Measurements from ENCODE around the gene RABGAP1. TPM values are rescaled to one million over a fixed set of nuclear protein-coding genes. Genes with fewer than 3 reads are reported as not detected.
A peak's percentile ranks its signal among the peaks of the same experiment; 100 is the strongest.

The RABGAP1 gene
- total and polyA plus RNA-seq, 4 donors: 30.8 to 100 (median 69.7) TPM

DNA sequence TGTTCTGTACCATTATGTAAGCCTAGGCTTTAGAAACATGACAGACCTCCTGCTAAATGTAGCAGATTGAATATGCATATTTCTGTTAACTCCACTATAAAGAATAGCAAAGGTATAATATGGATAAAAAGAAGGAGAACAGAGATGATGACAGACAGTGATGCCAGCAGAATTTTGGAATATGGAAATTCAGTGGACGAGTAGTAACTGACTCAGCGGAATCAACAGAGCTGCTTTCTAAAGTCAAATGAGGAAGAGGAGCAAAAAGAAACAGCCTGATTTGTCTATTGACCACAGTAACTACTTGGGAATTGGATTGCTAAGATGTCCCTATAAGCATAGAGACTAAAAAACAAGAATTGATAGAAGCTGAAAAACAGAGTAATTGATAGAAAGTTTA is 100.7 kb downstream of the RABGAP1 start:
- H3K36me3 ChIP-seq (ENCODE audit: control insufficient read depth in 1 of 2, insufficient read depth in 2 of 2, low read length in 1 of 2): no peaks in the 10 kb centered on the region
- peaks cover 5 to 27% of the 10 kb centered on the region in 2 donors for H3K4me1 ChIP-seq (ENCODE audit: control insufficient read depth in 1 of 2, insufficient read depth in 2 of 2, low read length in 2 of 2)
- WGBS, 2 donors: 47 to 51% methylated on average over 2 of the region's 2 CpGs
- no peaks in the 10 kb centered on the region for H3K27me3 ChIP-seq (ENCODE audit: control insufficient read depth in 1 of 2, insufficient read depth in 2 of 2, low read length in 1 of 2)
- H3K27ac ChIP-seq (ENCODE audit: low read depth in 1 of 2, low read length in 2 of 2): peak overlapping the region in 1 of 2 donors; percentile 28
- H3K9me3 ChIP-seq (ENCODE audit: control insufficient read depth, low read length): no peaks in the 10 kb centered on the region
- no peak for ATAC-seq (ENCODE audit: low FRiP score)
- no peak for DNase-seq
- H3K4me3 ChIP-seq (ENCODE audit: low read length in 2 of 2): no peak overlapping the region
- intact Hi-C loops (cut with DNase I): loop anchor here in 1 of 2 donors (10.0 kb wide), 1 partner anchor 957 kb away; no protein-coding TSS in a partner anchor

DNA sequence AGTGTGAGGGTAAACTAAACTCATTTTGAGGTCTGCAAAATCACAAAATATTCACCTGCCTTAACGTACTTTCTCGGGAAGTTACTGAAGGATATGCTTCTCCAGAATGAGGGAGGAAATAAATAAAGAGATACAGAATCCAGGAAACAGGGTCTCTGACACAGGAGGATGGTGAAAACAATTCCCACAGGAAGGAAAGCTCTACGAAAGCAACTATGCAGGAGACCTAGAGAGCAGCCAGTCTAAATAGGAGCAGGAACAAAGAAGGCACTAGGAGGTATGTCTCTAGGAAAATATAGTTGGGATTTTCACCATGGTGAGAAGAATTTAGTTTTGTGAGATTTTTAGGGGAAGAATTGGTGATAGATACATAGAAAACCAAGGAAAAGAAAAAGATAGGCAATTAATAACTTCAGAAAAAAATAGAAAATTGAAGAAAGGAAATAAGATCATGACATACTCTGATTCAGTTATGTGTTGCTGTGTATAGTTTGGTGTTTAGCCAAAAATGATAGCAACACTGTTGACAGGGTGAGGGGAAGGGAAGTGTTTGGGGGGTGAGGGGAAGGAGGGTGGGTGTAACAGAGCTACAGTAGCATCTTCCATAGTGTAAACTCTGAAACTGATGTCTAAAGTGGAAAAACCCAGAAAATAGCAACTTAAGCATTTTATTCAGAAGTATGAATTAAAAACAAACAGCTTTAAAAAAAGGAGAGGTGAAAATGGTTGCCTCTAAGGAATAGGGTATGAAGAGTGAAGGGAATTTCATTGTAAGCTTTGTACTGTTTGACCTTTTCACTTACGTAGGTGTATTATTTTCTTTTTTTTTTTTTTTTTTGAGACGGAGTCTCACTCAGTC is 102.5 kb downstream of the RABGAP1 start:
- WGBS, 2 donors: 62 to 69% methylated on average over 5 of the region's 5 CpGs
- DNase-seq: no peak
- peaks cover 5 to 27% of the 10 kb centered on the region in 2 donors for H3K4me1 ChIP-seq (ENCODE audit: control insufficient read depth in 1 of 2, insufficient read depth in 2 of 2, low read length in 2 of 2)
- intact Hi-C loops (cut with DNase I): loop anchor here in 1 of 2 donors (10.0 kb wide), 1 partner anchor 959 kb away; no protein-coding TSS in a partner anchor
- H3K27ac ChIP-seq (ENCODE audit: low read depth in 1 of 2, low read length in 2 of 2): peak overlapping the region; percentile 67 to 76
- no peak for ATAC-seq (ENCODE audit: low FRiP score)
- H3K9me3 ChIP-seq (ENCODE audit: control insufficient read depth, low read length): no peaks in the 10 kb centered on the region
- H3K27me3 ChIP-seq (ENCODE audit: control insufficient read depth in 1 of 2, insufficient read depth in 2 of 2, low read length in 1 of 2): no peaks in the 10 kb centered on the region
- no peak overlapping the region for H3K4me3 ChIP-seq (ENCODE audit: low read length in 2 of 2)
- no peaks in the 10 kb centered on the region for H3K36me3 ChIP-seq (ENCODE audit: control insufficient read depth in 1 of 2, insufficient read depth in 2 of 2, low read length in 1 of 2)

DNA sequence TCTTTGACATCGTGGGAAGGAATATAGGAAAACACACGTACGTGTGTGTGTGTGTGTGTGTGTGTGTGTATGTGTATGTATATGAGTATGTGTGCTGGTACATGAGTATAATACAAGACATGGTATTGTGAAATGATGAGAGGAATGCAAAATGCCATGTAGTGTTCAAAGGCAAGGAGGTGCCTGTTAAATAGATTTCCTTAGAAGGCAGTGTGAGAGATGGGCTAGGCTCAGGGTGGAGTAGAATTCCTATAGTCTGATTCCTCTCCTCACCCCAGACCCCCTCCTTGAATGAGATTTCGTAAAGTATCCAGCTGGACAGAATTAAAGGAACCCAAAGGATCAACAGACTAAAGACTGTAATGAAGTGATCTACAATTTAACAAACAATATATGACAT is 103.8 kb downstream of the RABGAP1 start:
- Histone ChIP-seq H3K27me3 (ENCODE audit: control insufficient read depth in 1 of 2, insufficient read depth in 2 of 2, low read length in 1 of 2) (no peaks in the 10 kb centered on the region), H3K4me1 (ENCODE audit: control insufficient read depth in 1 of 2, insufficient read depth in 2 of 2, low read length in 2 of 2) (peaks cover 5 to 23% of the 10 kb centered on the region in 2 donors), H3K9me3 (ENCODE audit: control insufficient read depth, low read length) (no peaks in the 10 kb centered on the region), H3K4me3 (ENCODE audit: low read length in 2 of 2) (no peak overlapping the region), H3K36me3 (ENCODE audit: control insufficient read depth in 1 of 2, insufficient read depth in 2 of 2, low read length in 1 of 2) (no peaks in the 10 kb centered on the region), H3K27ac (ENCODE audit: low read depth in 1 of 2, low read length in 2 of 2) (peak overlapping the region; percentile 71 to 90)
- ATAC-seq (ENCODE audit: low FRiP score) (peak; percentile 15), DNase-seq (no peak)
- WGBS, 2 donors: 15 to 18% methylated on average over 4 of the region's 4 CpGs
- intact Hi-C loops (cut with DNase I): loop anchor here in 1 of 2 donors (10.0 kb wide), 1 partner anchor 960 kb away; no protein-coding TSS in a partner anchor

DNA sequence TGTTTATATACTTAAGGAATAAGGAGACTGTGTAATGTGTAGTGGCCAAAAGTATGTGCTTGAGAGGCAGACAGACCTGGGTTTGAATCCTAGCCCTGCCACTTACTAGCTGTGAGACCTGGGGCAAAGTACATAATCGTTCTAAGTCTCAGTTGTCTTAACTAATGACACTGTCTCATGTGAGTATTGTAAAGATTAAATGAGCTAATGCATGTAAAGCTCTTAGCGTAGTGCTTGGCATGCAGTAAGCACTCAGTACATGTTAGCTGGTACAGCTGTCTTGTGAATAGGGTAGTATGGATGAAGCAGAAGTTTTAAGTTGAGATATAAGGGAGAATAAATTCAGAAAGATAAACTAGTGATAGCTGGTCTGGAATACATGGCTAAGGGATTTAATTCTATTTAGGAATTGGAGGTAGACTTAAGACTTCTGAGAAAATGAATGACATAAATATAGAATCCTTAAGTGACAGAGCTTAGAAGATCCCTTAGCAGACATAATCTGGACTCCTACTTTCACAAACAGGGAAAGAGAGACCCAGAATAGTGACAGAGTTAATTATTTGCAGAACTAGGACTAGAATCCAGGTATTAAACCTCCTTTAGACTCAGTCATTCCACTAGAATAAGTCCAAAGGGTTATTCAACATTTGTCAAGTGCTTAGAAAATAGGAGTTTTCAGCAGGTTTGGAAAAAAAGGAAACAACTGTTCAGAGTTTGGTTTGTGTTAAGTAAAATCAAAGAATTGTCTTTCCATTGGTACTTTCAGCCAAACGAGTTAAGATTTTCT is 105.8 kb downstream of the RABGAP1 start:
- peaks cover 6 to 17% of the 10 kb centered on the region in 2 donors for H3K4me1 ChIP-seq (ENCODE audit: control insufficient read depth in 1 of 2, insufficient read depth in 2 of 2, low read length in 2 of 2)
- WGBS, 2 donors: 36 to 43% methylated on average over 3 of the region's 3 CpGs

DNA sequence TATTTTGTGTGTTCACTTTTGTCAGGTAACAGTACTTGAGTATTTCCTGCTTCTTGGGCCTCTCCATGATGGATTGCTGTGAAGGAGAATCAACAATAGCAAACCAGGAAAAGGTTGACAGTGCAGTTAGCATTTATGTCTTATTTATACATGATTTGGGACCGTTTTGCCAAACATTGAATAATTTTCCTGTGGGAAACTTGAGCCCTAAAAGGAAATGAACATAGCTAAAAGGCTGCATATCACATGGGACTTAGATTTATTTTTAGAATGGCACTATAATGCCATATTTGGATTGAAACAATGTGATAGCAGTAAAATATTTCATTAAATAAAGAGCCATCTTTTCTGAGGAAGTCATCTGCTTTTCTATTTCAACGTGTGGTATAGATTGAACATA is 107.9 kb downstream of the RABGAP1 start:
- Histone ChIP-seq H3K4me1 (ENCODE audit: control insufficient read depth in 1 of 2, insufficient read depth in 2 of 2, low read length in 2 of 2) (peaks cover 6 to 10% of the 10 kb centered on the region in 2 donors), H3K36me3 (ENCODE audit: control insufficient read depth in 1 of 2, insufficient read depth in 2 of 2, low read length in 1 of 2) (no peaks in the 10 kb centered on the region), H3K27ac (ENCODE audit: low read depth in 1 of 2, low read length in 2 of 2) (peak overlapping the region; percentile 64 to 82), H3K9me3 (ENCODE audit: control insufficient read depth, low read length) (no peaks in the 10 kb centered on the region), H3K4me3 (ENCODE audit: low read length in 2 of 2) (no peak overlapping the region), H3K27me3 (ENCODE audit: control insufficient read depth in 1 of 2, insufficient read depth in 2 of 2, low read length in 1 of 2) (no peaks in the 10 kb centered on the region)
- DNase-seq (no peak), ATAC-seq (ENCODE audit: low FRiP score) (peak; percentile 55)
- intact Hi-C loops (cut with DNase I): loop anchor here in 1 of 2 donors (10.0 kb wide), 1 partner anchor 964 kb away; no protein-coding TSS in a partner anchor
- 1 to 3% methylated on average over 2 of the region's 2 CpGs for WGBS, 2 donors

More for the DNA sequence above, 105.8 kb downstream of the RABGAP1 start:
- Histone ChIP-seq H3K27ac (ENCODE audit: low read depth in 1 of 2, low read length in 2 of 2) (peak overlapping the region; percentile 44 to 63), H3K27me3 (ENCODE audit: control insufficient read depth in 1 of 2, insufficient read depth in 2 of 2, low read length in 1 of 2) (no peaks in the 10 kb centered on the region), H3K36me3 (ENCODE audit: control insufficient read depth in 1 of 2, insufficient read depth in 2 of 2, low read length in 1 of 2) (no peaks in the 10 kb centered on the region), H3K4me3 (ENCODE audit: low read length in 2 of 2) (no peak overlapping the region), H3K9me3 (ENCODE audit: control insufficient read depth, low read length) (no peaks in the 10 kb centered on the region)
- ATAC-seq (ENCODE audit: low FRiP score): no peak
- no peak for DNase-seq
- intact Hi-C loops (cut with DNase I): loop anchor here in 1 of 2 donors (10.0 kb wide), 1 partner anchor 962 kb away; no protein-coding TSS in a partner anchor

DNA sequence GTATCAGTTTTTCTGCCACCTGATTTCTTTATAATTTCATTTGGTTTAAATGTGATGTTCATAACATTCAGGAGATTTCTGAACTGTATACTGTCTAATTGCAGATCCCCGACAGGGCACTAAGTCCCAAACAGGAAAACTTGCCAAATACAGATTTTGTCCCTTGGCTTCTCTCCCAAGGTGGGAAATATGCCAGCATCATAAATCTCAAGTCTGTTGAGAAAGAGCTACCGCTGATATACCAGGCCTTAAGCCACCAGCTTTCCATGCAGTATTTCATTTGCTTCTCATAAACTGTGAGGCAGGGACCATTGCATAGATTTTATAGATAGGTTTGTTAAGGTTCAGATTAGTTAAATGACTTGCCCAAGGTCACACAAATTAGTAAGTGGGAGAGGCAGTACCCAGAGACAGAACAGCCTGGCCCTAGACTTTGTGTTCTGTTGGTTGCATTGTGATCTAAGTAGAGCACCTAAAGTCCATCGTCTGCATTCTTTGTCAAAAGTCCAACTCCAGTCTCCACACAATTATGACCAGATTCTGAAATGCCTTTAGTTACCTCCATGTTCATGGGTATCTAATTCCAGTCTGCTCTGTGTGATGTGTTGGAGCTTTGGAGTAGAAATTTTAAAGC is 108.9 kb downstream of the RABGAP1 start:
- intact Hi-C loops (cut with DNase I): loop anchor here in 1 of 2 donors (10.0 kb wide), 1 partner anchor 965 kb away; no protein-coding TSS in a partner anchor
- Histone ChIP-seq H3K27ac (ENCODE audit: low read depth in 1 of 2, low read length in 2 of 2) (peak overlapping the region; percentile 59 to 90), H3K27me3 (ENCODE audit: control insufficient read depth in 1 of 2, insufficient read depth in 2 of 2, low read length in 1 of 2) (no peaks in the 10 kb centered on the region), H3K4me3 (ENCODE audit: low read length in 2 of 2) (no peak overlapping the region), H3K4me1 (ENCODE audit: control insufficient read depth in 1 of 2, insufficient read depth in 2 of 2, low read length in 2 of 2) (peaks cover 6 to 10% of the 10 kb centered on the region in 2 donors), H3K9me3 (ENCODE audit: control insufficient read depth, low read length) (no peaks in the 10 kb centered on the region), H3K36me3 (ENCODE audit: control insufficient read depth in 1 of 2, insufficient read depth in 2 of 2, low read length in 1 of 2) (no peaks in the 10 kb centered on the region)
- 3 to 6% methylated on average over 3 of the region's 3 CpGs for WGBS, 2 donors
- peak; percentile 78 for ATAC-seq (ENCODE audit: low FRiP score)
- DNase-seq: no peak

DNA sequence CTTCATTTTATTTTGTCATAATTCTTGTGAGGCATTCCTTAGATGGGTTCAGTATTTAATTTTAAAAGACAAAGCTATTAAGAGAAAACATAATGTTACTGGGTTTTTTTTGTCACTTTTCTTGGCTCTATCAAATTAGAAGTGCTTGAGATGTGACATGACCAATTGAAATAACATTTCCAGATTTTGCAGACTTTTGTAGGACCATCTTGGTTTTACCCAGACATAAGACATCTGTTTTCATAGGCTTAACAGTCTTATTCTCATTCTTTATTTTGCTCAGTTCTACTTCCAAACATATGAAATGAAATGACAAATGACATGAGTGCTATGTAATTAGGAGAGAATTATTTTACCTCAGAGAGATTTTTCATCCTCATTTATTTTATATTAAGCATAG is 112.2 kb downstream of the RABGAP1 start:
- Histone ChIP-seq H3K4me3 (ENCODE audit: low read length in 2 of 2) (no peak overlapping the region), H3K27me3 (ENCODE audit: control insufficient read depth in 1 of 2, insufficient read depth in 2 of 2, low read length in 1 of 2) (no peaks in the 10 kb centered on the region), H3K9me3 (ENCODE audit: control insufficient read depth, low read length) (no peaks in the 10 kb centered on the region), H3K27ac (ENCODE audit: low read depth in 1 of 2, low read length in 2 of 2) (no peak overlapping the region), H3K36me3 (ENCODE audit: control insufficient read depth in 1 of 2, insufficient read depth in 2 of 2, low read length in 1 of 2) (no peaks in the 10 kb centered on the region), H3K4me1 (ENCODE audit: control insufficient read depth in 1 of 2, insufficient read depth in 2 of 2, low read length in 2 of 2) (peaks cover 5 to 7% of the 10 kb centered on the region in 2 donors)
- DNase-seq: no peak
- intact Hi-C loops (cut with DNase I): no loop called here
- no peak for ATAC-seq (ENCODE audit: low FRiP score)

DNA sequence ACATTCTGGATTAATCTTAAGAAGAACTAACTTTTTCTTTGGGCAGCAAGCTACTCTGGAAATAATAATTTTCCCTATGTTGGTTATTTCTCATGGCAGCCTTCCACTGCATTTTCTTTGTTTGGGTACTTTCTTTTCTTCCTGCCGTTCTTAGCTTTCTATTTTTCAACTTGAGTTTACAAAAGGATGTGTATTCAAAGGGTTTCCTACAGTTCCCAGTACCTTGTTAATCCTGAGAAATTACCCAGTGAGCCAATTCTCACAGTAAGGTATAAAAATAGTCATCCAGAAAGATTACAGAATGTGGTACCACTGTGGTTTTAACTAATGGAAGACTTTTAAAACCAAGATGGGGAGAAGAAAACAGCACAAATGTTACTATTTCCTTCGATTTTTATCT is 112.9 kb downstream of the RABGAP1 start:
- no peak for DNase-seq
- peaks cover 5 to 7% of the 10 kb centered on the region in 2 donors for H3K4me1 ChIP-seq (ENCODE audit: control insufficient read depth in 1 of 2, insufficient read depth in 2 of 2, low read length in 2 of 2)
- intact Hi-C loops (cut with DNase I): no loop called here
- no peaks in the 10 kb centered on the region for H3K27me3 ChIP-seq (ENCODE audit: control insufficient read depth in 1 of 2, insufficient read depth in 2 of 2, low read length in 1 of 2)
- 2% methylated on average over 2 of the region's 2 CpGs for WGBS, 2 donors
- H3K27ac ChIP-seq (ENCODE audit: low read depth in 1 of 2, low read length in 2 of 2): peak overlapping the region in 1 of 2 donors; percentile 82
- no peaks in the 10 kb centered on the region for H3K36me3 ChIP-seq (ENCODE audit: control insufficient read depth in 1 of 2, insufficient read depth in 2 of 2, low read length in 1 of 2)
- no peak overlapping the region for H3K4me3 ChIP-seq (ENCODE audit: low read length in 2 of 2)
- ATAC-seq (ENCODE audit: low FRiP score): no peak
- no peaks in the 10 kb centered on the region for H3K9me3 ChIP-seq (ENCODE audit: control insufficient read depth, low read length)
